Nasal cavity respiratory epithelium epithelial cell of viscerocranial mucosa (primary cell): Measurements from ENCODE around the gene CLCA4. TPM values are rescaled to one million over a fixed set of nuclear protein-coding genes. Genes with fewer than 3 reads are reported as not detected.

Experiments used
- total RNA-seq: library from RNA; depleted of rRNA; stranded (reverse); fragments of >200 nt; gene quantifications from 2 replicates; pipeline ENCODE4 v1.2.3, GENCODE V29; 2014

The CLCA4 gene, protein sequence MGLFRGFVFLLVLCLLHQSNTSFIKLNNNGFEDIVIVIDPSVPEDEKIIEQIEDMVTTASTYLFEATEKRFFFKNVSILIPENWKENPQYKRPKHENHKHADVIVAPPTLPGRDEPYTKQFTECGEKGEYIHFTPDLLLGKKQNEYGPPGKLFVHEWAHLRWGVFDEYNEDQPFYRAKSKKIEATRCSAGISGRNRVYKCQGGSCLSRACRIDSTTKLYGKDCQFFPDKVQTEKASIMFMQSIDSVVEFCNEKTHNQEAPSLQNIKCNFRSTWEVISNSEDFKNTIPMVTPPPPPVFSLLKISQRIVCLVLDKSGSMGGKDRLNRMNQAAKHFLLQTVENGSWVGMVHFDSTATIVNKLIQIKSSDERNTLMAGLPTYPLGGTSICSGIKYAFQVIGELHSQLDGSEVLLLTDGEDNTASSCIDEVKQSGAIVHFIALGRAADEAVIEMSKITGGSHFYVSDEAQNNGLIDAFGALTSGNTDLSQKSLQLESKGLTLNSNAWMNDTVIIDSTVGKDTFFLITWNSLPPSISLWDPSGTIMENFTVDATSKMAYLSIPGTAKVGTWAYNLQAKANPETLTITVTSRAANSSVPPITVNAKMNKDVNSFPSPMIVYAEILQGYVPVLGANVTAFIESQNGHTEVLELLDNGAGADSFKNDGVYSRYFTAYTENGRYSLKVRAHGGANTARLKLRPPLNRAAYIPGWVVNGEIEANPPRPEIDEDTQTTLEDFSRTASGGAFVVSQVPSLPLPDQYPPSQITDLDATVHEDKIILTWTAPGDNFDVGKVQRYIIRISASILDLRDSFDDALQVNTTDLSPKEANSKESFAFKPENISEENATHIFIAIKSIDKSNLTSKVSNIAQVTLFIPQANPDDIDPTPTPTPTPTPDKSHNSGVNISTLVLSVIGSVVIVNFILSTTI
- total RNA-seq = 0.34 and 26.7 TPM in 2 replicates

DNA sequence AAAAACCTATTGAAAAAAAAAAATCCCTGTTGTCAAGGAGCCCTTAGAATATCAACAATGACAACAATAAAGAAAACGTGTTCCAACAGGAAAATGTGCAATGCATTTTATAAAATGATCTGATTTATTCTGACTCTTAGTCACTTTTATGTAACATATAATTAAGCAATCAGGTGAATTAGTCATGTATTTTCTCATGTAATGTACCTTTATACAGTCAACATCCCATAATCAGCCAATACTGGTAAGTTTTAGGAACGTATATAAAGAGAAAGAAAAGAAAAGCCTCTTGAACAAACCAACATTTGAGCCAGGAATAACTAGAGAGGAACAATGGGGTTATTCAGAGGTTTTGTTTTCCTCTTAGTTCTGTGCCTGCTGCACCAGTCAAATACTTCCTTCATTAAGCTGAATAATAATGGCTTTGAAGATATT lies at the start of gene CLCA4:
Gene CLCA4, plus strand, starts transcription at position 292 of the 435 bp plus-strand sequence. Its CDS starts 42 bp downstream, at position 334.

Other genes starting within 250 kb of the CLCA4 start
- gene ODF2L, start 150.8 kb upstream of the CLCA4 start, total RNA-seq = 10.3 and 28.3 TPM in 2 replicates
- 93.0 and 180 TPM in 2 replicates for gene CLCA2, start 122.9 kb upstream of the CLCA4 start, total RNA-seq
- gene CLCA1, start 78.2 kb upstream of the CLCA4 start, total RNA-seq = 0.07 TPM in 1 of 2 replicates, not detected in the other
- gene SH3GLB1, start 157.5 kb downstream of the CLCA4 start, total RNA-seq = 23.2 and 68.0 TPM in 2 replicates